Activated B cell treated with CpG ODN at 0.5 μM for 24 hours (primary cell): Measurements from ENCODE around the gene PAN3. TPM values are rescaled to one million over a fixed set of nuclear protein-coding genes. Genes with fewer than 3 reads are reported as not detected.

Experiments used
- ATAC-seq: fragments of 200-7000 bp; cut with Tn5 transposase; one replicate; pipeline ENCODE4 v1.10.0; 2021; ENCODE audit warnings: low read depth, mild to moderate bottlenecking, moderate library complexity
- CTCF ChIA-PET: fragments of 350-600 bp; sonication (Branson Sonifier 250); formaldehyde crosslinking; loops from one replicate; lab custom pipeline; 2021; ENCODE audit warnings: antibody characterized with exemption; lab: Charles Lee
- POLR2A ChIA-PET: fragments of 350-600 bp; sonication (Branson Sonifier 250); formaldehyde crosslinking; loops from one replicate; lab custom pipeline; 2021; ENCODE audit warnings: antibody characterized with exemption; lab: Charles Lee
- DNase-seq: peaks from one replicate; pipeline ENCODE4 v3.0.0; 2022
- H3K27ac Mint-ChIP-seq: one replicate; pipeline ENCODE4 v1.8.0; 2020; ENCODE audit warnings: mixed read lengths
- H3K27me3 Mint-ChIP-seq: one replicate; pipeline ENCODE4 v1.8.0; 2021; ENCODE audit warnings: mixed read lengths
- H3K36me3 Mint-ChIP-seq: one replicate; pipeline ENCODE4 v1.8.0; 2021; ENCODE audit warnings: low read depth, mixed read lengths
- H3K4me1 Mint-ChIP-seq: one replicate; pipeline ENCODE4 v1.8.0; 2021; ENCODE audit warnings: mixed read lengths
- H3K4me3 Mint-ChIP-seq: one replicate; pipeline ENCODE4 v1.8.0; 2020; ENCODE audit warnings: mild to moderate bottlenecking, mixed read lengths
- H3K9me3 Mint-ChIP-seq: one replicate; pipeline ENCODE4 v1.8.0; 2020; ENCODE audit warnings: mixed read lengths
- CTCF ChIP-seq: fragments of 200-600 bp; IDR thresholded peaks from one replicate; pipeline ENCODE4 v1.8.0; 2022; ENCODE audit warnings: antibody characterized with exemption, mild to moderate bottlenecking
- intact Hi-C: fragments of 100-400 bp; cut with micrococcal nuclease; formaldehyde crosslinking; loops from one replicate; pipeline ENCODE4 v1.15.1; 2024
- total RNA-seq: library from RNA; stranded (reverse); gene quantifications from 2 replicates; pipeline ENCODE4 v1.2.3, GENCODE V29; 2022

The PAN3 gene, protein sequence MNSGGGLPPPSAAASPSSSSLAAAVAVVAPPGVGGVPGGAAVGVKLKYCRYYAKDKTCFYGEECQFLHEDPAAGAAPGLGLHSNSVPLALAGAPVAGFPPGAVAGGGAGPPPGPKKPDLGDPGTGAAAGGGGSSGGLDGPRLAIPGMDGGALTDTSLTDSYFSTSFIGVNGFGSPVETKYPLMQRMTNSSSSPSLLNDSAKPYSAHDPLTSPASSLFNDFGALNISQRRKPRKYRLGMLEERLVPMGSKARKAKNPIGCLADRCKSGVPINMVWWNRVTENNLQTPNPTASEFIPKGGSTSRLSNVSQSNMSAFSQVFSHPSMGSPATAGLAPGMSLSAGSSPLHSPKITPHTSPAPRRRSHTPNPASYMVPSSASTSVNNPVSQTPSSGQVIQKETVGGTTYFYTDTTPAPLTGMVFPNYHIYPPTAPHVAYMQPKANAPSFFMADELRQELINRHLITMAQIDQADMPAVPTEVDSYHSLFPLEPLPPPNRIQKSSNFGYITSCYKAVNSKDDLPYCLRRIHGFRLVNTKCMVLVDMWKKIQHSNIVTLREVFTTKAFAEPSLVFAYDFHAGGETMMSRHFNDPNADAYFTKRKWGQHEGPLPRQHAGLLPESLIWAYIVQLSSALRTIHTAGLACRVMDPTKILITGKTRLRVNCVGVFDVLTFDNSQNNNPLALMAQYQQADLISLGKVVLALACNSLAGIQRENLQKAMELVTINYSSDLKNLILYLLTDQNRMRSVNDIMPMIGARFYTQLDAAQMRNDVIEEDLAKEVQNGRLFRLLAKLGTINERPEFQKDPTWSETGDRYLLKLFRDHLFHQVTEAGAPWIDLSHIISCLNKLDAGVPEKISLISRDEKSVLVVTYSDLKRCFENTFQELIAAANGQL
- 60.7 and 68.2 TPM in 2 replicates for total RNA-seq

DNA sequence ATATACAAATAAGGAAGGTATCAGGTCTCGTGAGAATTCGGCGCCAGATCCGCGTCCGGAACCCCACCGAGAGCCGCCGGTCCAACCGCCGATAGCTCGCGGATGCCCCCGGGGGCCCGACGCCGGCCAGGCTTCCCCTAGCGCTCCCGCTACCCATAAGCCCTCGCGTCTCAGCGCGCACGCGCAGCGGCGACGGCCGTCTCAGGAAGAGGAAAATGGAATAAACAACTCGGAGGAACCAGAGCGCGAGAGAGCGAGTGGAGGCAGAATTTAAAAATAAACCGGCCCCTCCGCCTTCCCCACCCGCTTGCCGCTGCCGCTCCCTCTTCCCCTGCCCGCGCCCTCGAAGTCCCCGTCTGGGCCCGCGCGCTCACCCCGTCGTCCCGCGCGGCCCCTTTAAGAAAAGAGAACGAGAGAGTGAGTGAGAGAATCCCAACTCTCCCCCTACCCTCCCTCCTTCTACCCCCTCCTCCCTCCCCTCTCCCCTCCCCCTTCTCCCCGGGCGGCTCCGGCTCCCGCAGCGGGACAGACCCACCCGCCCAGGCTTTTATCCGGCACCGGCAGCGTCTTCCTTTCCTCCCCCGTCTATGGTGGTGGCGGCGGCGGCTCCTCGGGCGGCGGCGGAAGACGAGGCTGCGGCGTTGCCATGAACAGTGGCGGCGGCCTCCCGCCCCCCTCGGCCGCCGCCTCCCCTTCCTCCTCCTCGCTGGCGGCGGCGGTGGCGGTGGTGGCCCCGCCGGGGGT is at the start of gene PAN3:
TSS of gene PAN3 (plus strand) at position 534 of the 744 bp plus-strand sequence. CDS start at position 647, 113 bp downstream.
- CTCF ChIA-PET: interaction anchor here (0.6 kb wide), 1 partner anchor 153 kb away, joined by 3 read pairs; no protein-coding TSS in a partner anchor
- peak; percentile 95 for DNase-seq
- Mint-ChIP-seq H3K36me3 (peaks cover 6% of the 10 kb centered on the region), H3K4me3 (peak within 1 kb of the TSS; percentile 95), H3K4me1 (peaks cover 53% of the 10 kb centered on the region), H3K27ac (peak within 1 kb of the TSS; percentile 98), H3K27me3 (no peaks in the 10 kb centered on the region), H3K9me3 (no peaks in the 10 kb centered on the region)
- TF ChIP-seq CTCF: no peak
- intact Hi-C loops: loop anchor here (1.0 to 10.0 kb wide), 13 partner anchors 23 to 1953 kb away; partner anchors contain the start of genes FLT3, LNX2, MTIF3 and POMP
- ATAC-seq: peak; percentile 67
- POLR2A ChIA-PET: interaction anchor here (0.5 to 3.5 kb wide), 26 partner anchors 11 to 1133 kb away, joined by 3 to 22 read pairs (median 5); partner anchors contain the start of genes MTIF3, POLR1D and POMP

- CTCF ChIA-PET: no interaction called here
- Mint-ChIP-seq H3K27me3 (no peaks in the 10 kb centered on the region), H3K4me3 (no peak overlapping the region), H3K4me1 (peaks cover 6% of the 10 kb centered on the region), H3K27ac (no peak overlapping the region), H3K36me3 (no peaks in the 10 kb centered on the region), H3K9me3 (no peaks in the 10 kb centered on the region)
- ATAC-seq (no peak), DNase-seq (no peak)
- intact Hi-C loops: no loop called here
- TF ChIP-seq CTCF: no peak
- POLR2A ChIA-PET: no interaction called here
Measured at GRCh38 chr13:28089065-28089464, 49.3 kb upstream of the PAN3 start.

DNA sequence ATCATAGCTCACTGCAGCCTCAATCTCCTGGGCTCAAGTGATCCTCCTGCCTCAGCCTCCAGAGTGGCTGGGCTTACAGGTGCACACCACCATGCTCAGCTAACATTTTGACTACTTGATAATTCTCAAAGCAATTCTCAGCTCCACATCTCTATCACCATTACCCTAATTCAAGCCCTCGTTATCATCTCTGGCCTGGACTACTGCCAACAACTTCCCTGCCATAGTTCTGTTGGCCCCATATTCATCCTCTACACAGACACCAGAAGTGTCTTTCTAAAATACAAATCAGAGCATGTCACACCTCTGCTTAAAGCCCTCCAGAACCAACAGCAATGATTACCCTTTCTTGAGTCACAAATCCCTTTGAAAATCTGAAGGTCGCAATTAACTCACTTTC is 45.9 kb upstream of the PAN3 start:
- peaks cover 6% of the 10 kb centered on the region for H3K27me3 Mint-ChIP-seq
- POLR2A ChIA-PET: no interaction called here
- ATAC-seq (no peak), DNase-seq (no peak)
- no peak overlapping the region for H3K4me3 Mint-ChIP-seq
- CTCF ChIA-PET: no interaction called here
- H3K9me3 Mint-ChIP-seq: no peaks in the 10 kb centered on the region
- H3K27ac Mint-ChIP-seq: no peak overlapping the region
- TF ChIP-seq CTCF: no peak
- no peaks in the 10 kb centered on the region for H3K36me3 Mint-ChIP-seq
- intact Hi-C loops: no loop called here
- peaks cover 9% of the 10 kb centered on the region for H3K4me1 Mint-ChIP-seq

DNA sequence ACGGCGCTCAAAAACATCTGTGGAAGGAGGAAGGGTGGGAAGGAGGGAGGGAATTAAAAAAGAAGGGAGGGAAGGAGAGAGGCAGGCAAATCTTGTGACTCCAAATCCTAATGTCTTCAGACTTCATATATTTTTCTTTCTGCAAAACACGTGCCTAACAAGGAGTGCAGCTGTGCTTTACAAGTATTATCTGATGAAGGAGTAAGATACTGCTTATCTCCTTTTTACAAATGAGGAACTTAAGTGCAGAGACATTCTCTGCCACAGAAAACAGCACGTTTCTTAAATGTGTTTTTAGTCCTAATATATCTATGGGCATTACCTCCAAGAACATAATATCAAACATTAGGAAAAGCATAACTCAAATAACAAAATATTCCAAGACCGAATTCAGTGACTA is 44.5 kb upstream of the PAN3 start:
- Mint-ChIP-seq H3K4me1 (peaks cover 9% of the 10 kb centered on the region), H3K36me3 (no peaks in the 10 kb centered on the region), H3K9me3 (no peaks in the 10 kb centered on the region), H3K27me3 (peaks cover 16% of the 10 kb centered on the region), H3K4me3 (no peak overlapping the region), H3K27ac (no peak overlapping the region)
- ChIA-PET POLR2A (no interaction called here), CTCF (no interaction called here)
- no peak for TF ChIP-seq CTCF
- DNase-seq (no peak), ATAC-seq (no peak)
- intact Hi-C loops: no loop called here
